ENCODE measurements around the gene TRIM9. TPM values are rescaled to one million over a fixed set of nuclear protein-coding genes. Genes with fewer than 3 reads are reported as not detected.
"Not testable (repeated sequence)": the region's sequence is repeated elsewhere in the genome, so short reads cannot be mapped to it uniquely, and the experiment has no call there.

Gene TRIM9
- total and polyA plus RNA-seq, 12 donors: 0.55 to 5.3 (median 2.0) TPM

DNA sequence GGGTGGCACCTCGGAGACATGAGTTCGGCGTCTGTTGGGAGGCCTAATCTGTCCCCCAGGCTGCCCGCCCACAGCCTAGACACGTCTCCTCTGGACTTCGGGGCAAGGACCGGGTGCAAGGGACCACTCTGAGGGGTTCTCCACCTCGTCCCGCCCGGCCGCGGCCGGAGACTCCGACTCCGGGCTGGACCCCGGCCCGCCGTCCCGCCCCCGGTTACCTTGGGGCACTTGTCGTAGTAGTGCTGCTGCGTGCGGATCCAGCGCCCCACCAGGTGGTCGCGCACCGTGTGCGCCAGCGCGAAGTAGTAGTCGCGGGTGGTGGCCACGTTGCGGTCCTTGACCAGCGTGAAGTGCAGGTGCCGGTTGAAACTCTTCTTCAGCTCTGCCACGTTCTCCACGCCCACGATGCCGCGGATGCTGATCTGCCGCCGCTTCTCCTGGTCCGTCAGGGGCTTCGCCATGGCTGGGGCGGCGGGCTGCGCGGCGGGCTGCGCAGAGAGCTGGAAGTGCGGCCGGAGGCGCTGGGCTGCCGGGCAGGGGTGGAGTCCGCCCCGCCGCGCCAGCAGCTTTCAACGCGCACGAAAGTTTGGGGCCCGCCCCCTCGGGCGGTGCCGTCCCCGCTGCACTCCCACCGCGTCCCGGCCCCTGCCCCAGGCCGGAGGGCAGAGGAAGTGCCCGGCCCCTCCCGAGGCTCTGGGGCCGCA lies 150.8 kb downstream of the TRIM9 start, which contains the start of gene PYGL:
PYGL (minus strand) TSS at position 541 of the 704 bp plus-strand sequence; CDS start at position 461, 80 bp downstream.
- H3K9me3 ChIP-seq (replicated peaks in 1 of 3): no peaks in the 10 kb centered on the region
- 1 to 6% (median 1%) methylated on average over 9 to 74 of the region's 74 CpGs; no CpG with 5 or more reads in 1 of the 4 donors for WGBS, 4 donors
- peak within 1 kb of the TSS; percentile 58 to 91 (median 87) for H3K27ac ChIP-seq
- intact Hi-C loops (cut with DNase I): no loop called here
- no peaks in the 10 kb centered on the region for H3K36me3 ChIP-seq (replicated peaks in 1 of 2)
- H3K27me3 ChIP-seq: no peaks in the 10 kb centered on the region
- DNase-seq: peak; percentile 75 to 85 (median 79)
- TF ChIP-seq, protein P1, sequence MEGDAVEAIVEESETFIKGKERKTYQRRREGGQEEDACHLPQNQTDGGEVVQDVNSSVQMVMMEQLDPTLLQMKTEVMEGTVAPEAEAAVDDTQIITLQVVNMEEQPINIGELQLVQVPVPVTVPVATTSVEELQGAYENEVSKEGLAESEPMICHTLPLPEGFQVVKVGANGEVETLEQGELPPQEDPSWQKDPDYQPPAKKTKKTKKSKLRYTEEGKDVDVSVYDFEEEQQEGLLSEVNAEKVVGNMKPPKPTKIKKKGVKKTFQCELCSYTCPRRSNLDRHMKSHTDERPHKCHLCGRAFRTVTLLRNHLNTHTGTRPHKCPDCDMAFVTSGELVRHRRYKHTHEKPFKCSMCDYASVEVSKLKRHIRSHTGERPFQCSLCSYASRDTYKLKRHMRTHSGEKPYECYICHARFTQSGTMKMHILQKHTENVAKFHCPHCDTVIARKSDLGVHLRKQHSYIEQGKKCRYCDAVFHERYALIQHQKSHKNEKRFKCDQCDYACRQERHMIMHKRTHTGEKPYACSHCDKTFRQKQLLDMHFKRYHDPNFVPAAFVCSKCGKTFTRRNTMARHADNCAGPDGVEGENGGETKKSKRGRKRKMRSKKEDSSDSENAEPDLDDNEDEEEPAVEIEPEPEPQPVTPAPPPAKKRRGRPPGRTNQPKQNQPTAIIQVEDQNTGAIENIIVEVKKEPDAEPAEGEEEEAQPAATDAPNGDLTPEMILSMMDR (IDR thresholded peaks at IDR 0.05): no peak
- peak; percentile 59 to 73 for TF ChIP-seq POLR2A (IDR thresholded peaks at IDR 0.05)
- peaks cover 4 to 5% of the 10 kb centered on the region in 2 donors for H3K4me1 ChIP-seq (replicated peaks in 1 of 2)
- peak within 1 kb of the TSS; percentile 69 to 81 (median 72) for H3K4me3 ChIP-seq

DNA sequence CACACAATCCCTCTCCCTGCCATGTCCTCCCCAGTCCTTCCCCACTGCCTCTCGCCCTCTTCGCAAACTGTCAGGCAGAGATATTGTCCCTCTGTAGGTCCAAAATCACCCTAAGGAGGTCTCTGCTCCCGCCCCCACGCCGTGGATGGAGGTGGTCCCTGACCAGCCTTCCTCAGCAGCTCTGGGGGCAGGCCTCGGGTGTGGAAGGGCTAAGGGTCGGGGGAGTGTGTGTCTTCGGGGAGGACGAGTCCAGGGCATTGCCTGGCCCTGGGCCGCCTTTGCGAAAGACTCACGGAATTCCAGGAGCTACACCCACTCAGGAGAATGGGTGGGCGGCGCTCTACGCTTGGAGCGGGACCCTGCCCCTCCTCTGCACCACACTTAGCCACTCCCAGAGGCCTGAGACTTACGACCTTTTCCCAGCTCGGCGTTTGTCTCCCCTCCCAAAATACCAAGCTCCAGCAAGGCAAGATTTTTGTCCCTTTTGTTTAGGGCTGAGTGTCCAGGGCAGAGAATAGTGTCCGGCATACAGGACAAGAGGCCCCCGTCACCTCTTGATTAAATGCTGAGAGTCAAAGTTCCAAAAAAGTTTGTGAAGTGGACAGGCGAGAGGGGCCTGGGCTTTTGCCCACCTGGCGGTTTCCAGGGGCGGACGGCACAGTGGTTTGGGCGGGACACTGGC lies 151.5 kb downstream of the TRIM9 start:
- 23 to 34% (median 28%) methylated on average over 22 to 26 of the region's 26 CpGs for WGBS, 4 donors
- intact Hi-C loops (cut with DNase I): no loop called here
- Histone ChIP-seq H3K27ac (peak overlapping the region in 4 of 5 donors; percentile 75 to 91 (median 88)), H3K36me3 (replicated peaks in 1 of 2) (no peaks in the 10 kb centered on the region), H3K4me3 (peak overlapping the region; percentile 69 to 81 (median 72)), H3K9me3 (replicated peaks in 1 of 3) (no peaks in the 10 kb centered on the region), H3K4me1 (replicated peaks in 1 of 2) (peaks cover 4 to 5% of the 10 kb centered on the region in 2 donors), H3K27me3 (no peaks in the 10 kb centered on the region)
- peak in 6 of 7 donors; percentile 37 to 67 (median 55) for DNase-seq
- TF ChIP-seq, protein P1 (IDR thresholded peaks at IDR 0.05): no peak
- peak in 1 of 2 donors; percentile 9 for TF ChIP-seq POLR2A (IDR thresholded peaks at IDR 0.05)

DNA sequence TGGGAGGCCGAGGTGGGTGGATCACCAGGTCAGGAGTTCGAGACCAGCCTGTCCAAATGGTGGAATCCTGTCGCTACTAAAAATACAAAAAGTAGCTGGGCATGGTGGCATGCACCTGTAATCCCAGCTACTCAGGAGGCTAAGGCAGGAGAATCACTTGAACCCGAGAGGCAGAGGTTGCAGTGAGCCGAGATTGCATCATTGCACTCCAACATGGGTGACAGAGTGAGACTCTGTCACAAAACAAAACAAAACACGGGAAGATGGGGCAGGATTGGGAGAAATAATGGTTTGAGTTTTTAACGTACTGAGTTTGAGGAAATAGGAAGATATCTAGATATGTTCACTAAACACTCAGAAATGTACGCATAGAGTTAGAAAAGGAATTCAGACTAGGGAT lies 153.3 kb downstream of the TRIM9 start:
- H3K4me3 ChIP-seq; DNase-seq; H3K9me3 ChIP-seq (replicated peaks in 1 of 3); H3K36me3 ChIP-seq (replicated peaks in 1 of 2); H3K27me3 ChIP-seq; H3K27ac ChIP-seq; intact Hi-C loops (cut with DNase I): not testable (repeated sequence)
- H3K4me1 ChIP-seq (replicated peaks in 1 of 2): peaks cover 10 to 18% of the 10 kb centered on the region in 2 donors
- 91 to 98% (median 95%) methylated on average over 8 of the region's 8 CpGs for WGBS, 4 donors

DNA sequence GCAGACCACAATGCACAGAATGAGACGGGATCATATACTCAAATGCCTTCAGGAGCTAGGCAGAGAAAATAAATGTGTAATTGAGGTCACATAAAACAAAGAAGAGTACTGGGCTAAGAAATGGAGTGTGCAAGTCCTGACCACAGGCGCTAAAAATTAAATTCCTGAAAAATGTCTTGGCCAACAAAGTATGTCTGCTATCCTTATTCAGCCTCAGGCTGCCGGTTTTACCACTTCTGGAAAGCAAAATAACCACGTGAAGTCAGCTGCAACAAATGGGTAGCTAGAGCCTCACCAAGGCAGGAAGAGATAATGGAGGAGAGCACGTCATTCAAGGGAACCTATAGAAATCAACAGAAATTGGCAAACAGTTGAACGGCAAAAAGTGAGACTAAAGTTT lies 153.8 kb downstream of the TRIM9 start:
- Histone ChIP-seq H3K9me3 (replicated peaks in 1 of 3) (no peaks in the 10 kb centered on the region), H3K4me3 (no peak overlapping the region), H3K27ac (no peak overlapping the region), H3K36me3 (replicated peaks in 1 of 2) (peaks cover 0 to 1% of the 10 kb centered on the region in 2 donors), H3K27me3 (no peaks in the 10 kb centered on the region), H3K4me1 (replicated peaks in 1 of 2) (peaks cover 10 to 19% of the 10 kb centered on the region in 2 donors)
- 78 to 91% (median 88%) methylated on average over 6 of the region's 6 CpGs for WGBS, 4 donors
- no peak for DNase-seq
- TF ChIP-seq, protein P1 (IDR thresholded peaks at IDR 0.05): no peak
- TF ChIP-seq POLR2A (IDR thresholded peaks at IDR 0.05): no peak
- intact Hi-C loops (cut with DNase I): no loop called here
